HG02885 (cell line): ENCODE data around the gene SORD.
"Not testable (repeated sequence)": the region's sequence is repeated elsewhere in the genome, so short reads cannot be mapped to it uniquely, and the experiment has no call there.

Experiments
- ATAC-seq: cut with Tn5 transposase; IDR thresholded peaks from one replicate; pipeline ENCODE4 v1.9.1; 2021; ENCODE audit warnings: mild to moderate bottlenecking; ENCODE audit not compliant: unreplicated experiment, poor library complexity

The SORD gene

GRCh38 chr15:45058690-45059675 is 36.0 kb downstream of the SORD start:
- not testable (repeated sequence) for ATAC-seq

- not testable (repeated sequence) for ATAC-seq
Observed at GRCh38 chr15:45062301-45062700, 39.3 kb downstream of the SORD start.

GRCh38 chr15:45064386-45064785 is 41.4 kb downstream of the SORD start:
- no peak for ATAC-seq

GRCh38 chr15:45069942-45070360 is 47.0 kb downstream of the SORD start:
- not testable (repeated sequence) for ATAC-seq

- ATAC-seq = not testable (repeated sequence)
Observed at GRCh38 chr15:45073602-45074001, 50.6 kb downstream of the SORD start.

- not testable (repeated sequence) for ATAC-seq
Observed at GRCh38 chr15:45075440-45076320, 52.7 kb downstream of the SORD start.

- ATAC-seq = not testable (repeated sequence)
Observed at GRCh38 chr15:45077391-45077790, 54.4 kb downstream of the SORD start.

GRCh38 chr15:45079201-45079600 is 56.2 kb downstream of the SORD start:
- ATAC-seq = not testable (repeated sequence)

- not testable (repeated sequence) for ATAC-seq
Observed at GRCh38 chr15:45079628-45080246, 56.7 kb downstream of the SORD start.

- ATAC-seq = not testable (repeated sequence)
Observed at GRCh38 chr15:45080593-45080992, 57.6 kb downstream of the SORD start.

- ATAC-seq = not testable (repeated sequence)
Observed at GRCh38 chr15:45082412-45082811, 59.4 kb downstream of the SORD start.

GRCh38 chr15:45083223-45083622 is 60.2 kb downstream of the SORD start:
- no peak for ATAC-seq

- no peak for ATAC-seq
Observed at GRCh38 chr15:45084163-45084562, 61.2 kb downstream of the SORD start.

GRCh38 chr15:45087513-45087912 is 64.5 kb downstream of the SORD start:
- no peak for ATAC-seq

- ATAC-seq = no peak
Observed at GRCh38 chr15:45088801-45089711, 66.1 kb downstream of the SORD start.

GRCh38 chr15:45089712-45090373 is 66.8 kb downstream of the SORD start:
- no peak for ATAC-seq

- ATAC-seq = no peak
Observed at GRCh38 chr15:45091161-45091560, 68.2 kb downstream of the SORD start.

GRCh38 chr15:45091576-45091975 is 68.6 kb downstream of the SORD start:
- ATAC-seq = no peak

- no peak for ATAC-seq
Observed at GRCh38 chr15:45093013-45093412, 70.0 kb downstream of the SORD start.
